Stimulated activated CD8-positive, alpha-beta memory T cell treated with anti-CD3 and anti-CD28 coated beads, Interleukin-2, amount 100 ng/mL, for 1 hour (primary cell): Measurements from ENCODE around the gene CD209.
A peak's percentile ranks its signal among the peaks of the same experiment; 100 is the strongest.

Experiments used
- DNase-seq, 2 donors: peaks; one replicate each; pipeline ENCODE4 v3.0.0-alpha.2; 2020; ENCODE audit warnings: low read depth in 2 of 2

Gene CD209

GRCh38 chr19:7705387-7706187 is 41.7 kb downstream of the CD209 start:
- DNase-seq: peak; percentile 25 to 48

- no peak for DNase-seq
These were observed 42.9 kb downstream of the CD209 start for GRCh38 chr19:7704280-7705060.

GRCh38 chr19:7703332-7703731 is 44.0 kb downstream of the CD209 start:
- no peak for DNase-seq

GRCh38 chr19:7701654-7702457 is 45.5 kb downstream of the CD209 start, which contains the start of gene FCER2:
Gene FCER2 (minus strand): TSS chr19:7702131. CDS start chr19:7699760, 2,371 bp downstream.
- no peak for DNase-seq

GRCh38 chr19:7701049-7701653 is 46.2 kb downstream of the CD209 start:
- no peak for DNase-seq

- DNase-seq: no peak
These were observed 47.6 kb downstream of the CD209 start for GRCh38 chr19:7699417-7700401.

GRCh38 chr19:7699003-7699402 is 48.3 kb downstream of the CD209 start:
- no peak for DNase-seq

- DNase-seq: no peak
These were observed 48.8 kb downstream of the CD209 start for GRCh38 chr19:7698583-7698982.

- no peak for DNase-seq
These were observed 49.5 kb downstream of the CD209 start for GRCh38 chr19:7697721-7698287.

- no peak for DNase-seq
These were observed 52.8 kb downstream of the CD209 start for GRCh38 chr19:7694499-7694898.

- no peak for DNase-seq
These were observed 54.8 kb downstream of the CD209 start for GRCh38 chr19:7692417-7693088.

GRCh38 chr19:7691497-7691896 is 55.8 kb downstream of the CD209 start:
- DNase-seq: no peak

GRCh38 chr19:7690779-7691258 is 56.5 kb downstream of the CD209 start:
- DNase-seq: no peak
